Stimulated activated naive CD8-positive, alpha-beta T cell treated with anti-CD3 and anti-CD28 coated beads, Interleukin-15, amount 100 ng/mL, for 72 hours (primary cell): ENCODE measurements around the gene TAF3.

Source experiments
- ATAC-seq: fragments of 150-1000 bp; cut with Tn5 transposase; 2 replicates; pipeline ENCODE4 v1.10.0; 2021; ENCODE audit warnings: mild to moderate bottlenecking, moderate library complexity
- DNase-seq, 2 donors: peaks; one replicate each; pipeline ENCODE4 v3.0.0; 2021 to 2022
- H3K27ac Mint-ChIP-seq, 2 donors: one replicate each; pipeline ENCODE4 v1.8.0; 2022; ENCODE audit warnings: mild to moderate bottlenecking in 2 of 2, mixed read lengths in 2 of 2, moderate library complexity in 2 of 2
- H3K27me3 Mint-ChIP-seq: one replicate; pipeline ENCODE4 v1.8.0; 2022; ENCODE audit warnings: mixed read lengths
- H3K4me1 Mint-ChIP-seq: one replicate; pipeline ENCODE4 v1.8.0; 2022; ENCODE audit warnings: mild to moderate bottlenecking, mixed read lengths
- H3K4me3 Mint-ChIP-seq, 2 donors: one replicate each; pipeline ENCODE4 v1.8.0; 2022; ENCODE audit warnings: mild to moderate bottlenecking in 2 of 2, mixed read lengths in 2 of 2, moderate library complexity in 1 of 2
- H3K9me3 Mint-ChIP-seq, 2 donors: one replicate each; pipeline ENCODE4 v1.8.0; 2022; ENCODE audit warnings: mixed read lengths in 2 of 2

The TAF3 gene

DNA sequence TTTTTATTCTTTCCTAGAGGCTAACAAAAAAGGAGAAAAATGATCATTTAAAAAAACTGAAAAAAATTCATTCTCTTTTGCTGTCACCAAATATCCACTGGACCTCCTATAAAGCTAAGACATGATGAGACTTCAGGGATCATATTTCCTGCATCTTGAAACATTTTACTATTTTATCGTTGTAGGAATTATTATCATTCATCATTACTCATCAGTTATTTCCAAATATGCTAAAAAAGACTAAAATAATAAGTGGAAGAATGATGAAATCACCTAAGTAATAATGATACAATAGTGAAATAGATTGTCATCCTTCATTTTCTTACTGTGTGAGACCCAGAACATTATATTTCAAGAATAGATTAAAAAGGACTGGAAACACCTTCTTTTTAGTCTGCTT, 28.3 kb downstream of the TAF3 start:
- Mint-ChIP-seq H3K9me3 (no peaks in the 10 kb centered on the region), H3K4me3 (no peak overlapping the region)
- no peak for ATAC-seq

DNA sequence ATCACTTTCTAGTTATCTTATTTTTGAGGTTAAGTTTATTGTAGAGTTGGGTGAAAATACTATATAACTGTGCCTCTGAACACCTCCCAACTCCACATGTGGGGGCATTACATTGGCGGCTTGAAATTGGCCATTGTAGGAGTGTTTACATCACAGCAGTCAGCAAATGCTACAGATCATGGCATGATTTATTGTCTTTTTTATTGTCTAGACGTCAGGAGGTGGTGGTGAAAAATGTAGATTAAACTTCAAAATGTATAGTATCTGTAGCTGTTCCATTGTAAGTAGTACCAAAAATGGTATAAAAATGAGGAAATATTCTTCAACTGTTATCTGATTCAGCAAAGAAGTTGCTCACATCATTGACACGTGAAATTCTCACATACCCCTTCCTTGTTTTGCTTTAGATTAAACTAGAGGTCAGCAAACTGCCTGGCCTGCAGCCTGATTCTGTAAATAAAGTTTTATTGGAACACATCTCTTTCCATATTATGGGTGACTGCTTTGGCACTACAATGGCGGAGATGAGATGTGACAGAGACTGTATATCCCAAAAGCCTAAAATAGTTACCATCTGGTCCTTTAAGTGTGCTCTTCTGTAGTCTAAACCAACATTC, 35.0 kb downstream of the TAF3 start:
- H3K4me1 Mint-ChIP-seq, result peaks cover 31% of the 10 kb centered on the region
- ATAC-seq (no peak), DNase-seq (no peak)
- H3K27me3 Mint-ChIP-seq, result no peaks in the 10 kb centered on the region
- H3K9me3 Mint-ChIP-seq, result no peaks in the 10 kb centered on the region
- no peak overlapping the region for H3K4me3 Mint-ChIP-seq
- peak overlapping the region in 1 of 2 donors; percentile 67 for H3K27ac Mint-ChIP-seq

More for the DNA sequence above, 28.3 kb downstream of the TAF3 start:
- no peaks in the 10 kb centered on the region for H3K27me3 Mint-ChIP-seq
- no peak for DNase-seq
- peaks cover 14% of the 10 kb centered on the region for H3K4me1 Mint-ChIP-seq
- H3K27ac Mint-ChIP-seq, result no peak overlapping the region

DNA sequence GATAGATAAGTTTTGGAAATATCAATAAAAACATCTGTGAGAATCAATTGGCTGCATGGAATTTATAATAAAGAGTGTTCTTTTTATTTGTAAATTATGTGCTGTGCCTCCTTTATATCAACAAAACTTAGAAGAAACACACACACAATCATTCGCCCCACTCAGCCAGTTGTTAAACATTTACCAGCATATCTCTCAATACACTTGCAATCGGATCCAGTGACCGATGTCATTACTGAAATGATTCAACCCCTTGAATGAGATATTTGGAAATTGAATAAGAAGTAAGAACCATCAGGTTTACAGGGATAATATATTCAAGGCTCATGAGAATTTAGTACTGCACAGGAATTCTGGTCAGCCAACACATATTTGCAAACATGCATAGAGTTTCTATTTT, 35.6 kb downstream of the TAF3 start:
- Mint-ChIP-seq H3K27ac (no peak overlapping the region), H3K4me1 (peaks cover 28% of the 10 kb centered on the region), H3K27me3 (no peaks in the 10 kb centered on the region), H3K9me3 (no peaks in the 10 kb centered on the region), H3K4me3 (no peak overlapping the region)
- ATAC-seq (no peak), DNase-seq (no peak)

DNA sequence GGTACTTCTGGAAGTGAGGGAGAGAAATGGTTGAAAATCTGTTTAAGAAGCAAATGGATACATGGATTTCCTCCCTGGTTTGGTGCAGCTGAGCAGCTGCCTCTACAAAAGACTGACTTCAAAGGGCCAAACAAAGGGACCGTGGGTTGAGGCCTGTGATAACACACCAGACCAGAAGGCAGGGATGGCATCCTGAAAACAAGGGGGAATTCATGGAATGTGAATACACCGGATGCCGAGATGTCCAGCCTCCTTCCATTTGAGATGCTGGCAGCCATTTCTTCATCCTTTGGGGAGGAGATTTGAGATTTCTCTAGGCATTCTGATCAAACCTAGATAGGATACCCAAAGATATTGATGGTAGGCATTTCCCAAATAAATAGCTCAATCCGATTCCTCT, 36.9 kb downstream of the TAF3 start:
- Mint-ChIP-seq H3K27me3 (no peaks in the 10 kb centered on the region), H3K4me1 (peaks cover 28% of the 10 kb centered on the region), H3K27ac (peak overlapping the region in 1 of 2 donors; percentile 76), H3K4me3 (no peak overlapping the region), H3K9me3 (peaks cover 0 to 5% of the 10 kb centered on the region in 2 donors)
- no peak for ATAC-seq
- no peak for DNase-seq

DNA sequence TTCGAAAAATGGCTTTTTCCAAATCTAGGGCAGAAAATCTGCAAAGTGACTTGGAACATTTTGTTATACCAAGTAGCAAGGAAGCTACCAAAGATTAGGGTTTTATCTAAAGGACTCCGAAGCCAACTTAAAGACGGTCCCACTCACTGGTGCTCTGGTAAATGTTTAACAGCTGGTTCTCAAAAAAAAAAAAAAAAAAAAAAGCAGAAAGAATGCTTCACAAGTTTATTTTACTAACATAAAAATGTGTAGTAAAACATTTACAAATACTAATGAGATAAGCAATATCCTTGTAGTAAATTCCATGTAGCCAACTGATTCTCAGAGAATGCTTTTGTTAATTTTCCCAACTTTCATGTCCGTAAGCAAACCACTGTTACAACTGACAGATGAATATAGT, 38.4 kb downstream of the TAF3 start:
- peaks cover 28% of the 10 kb centered on the region for H3K4me1 Mint-ChIP-seq
- H3K27ac Mint-ChIP-seq, result no peak overlapping the region
- peaks cover 3 to 10% of the 10 kb centered on the region in 2 donors for H3K9me3 Mint-ChIP-seq
- H3K27me3 Mint-ChIP-seq, result no peaks in the 10 kb centered on the region
- ATAC-seq, result no peak
- DNase-seq, result no peak
- H3K4me3 Mint-ChIP-seq, result no peak overlapping the region

DNA sequence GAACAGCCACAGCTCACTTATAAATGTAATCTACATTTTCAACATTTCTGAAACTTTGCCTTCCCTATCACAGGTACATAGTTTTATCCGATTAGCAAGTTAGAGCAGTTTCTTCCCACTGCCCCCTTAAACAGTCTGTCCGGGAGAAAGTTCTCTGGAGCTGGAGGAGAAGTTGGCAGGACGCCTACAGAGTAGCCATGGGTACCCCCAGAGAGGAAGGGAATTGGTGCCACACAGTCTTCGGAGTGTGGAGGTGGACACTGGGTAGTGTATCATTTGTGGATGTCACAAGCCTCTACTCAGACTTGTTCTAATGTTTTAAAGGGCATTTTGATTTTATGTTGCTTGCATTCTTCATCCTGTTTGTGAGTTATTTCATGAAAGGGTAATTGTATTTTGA, 39.0 kb downstream of the TAF3 start:
- Mint-ChIP-seq H3K27ac (no peak overlapping the region), H3K4me1 (peaks cover 28% of the 10 kb centered on the region), H3K9me3 (peaks cover 9 to 16% of the 10 kb centered on the region in 2 donors), H3K4me3 (no peak overlapping the region), H3K27me3 (no peaks in the 10 kb centered on the region)
- ATAC-seq (no peak), DNase-seq (no peak)

DNA sequence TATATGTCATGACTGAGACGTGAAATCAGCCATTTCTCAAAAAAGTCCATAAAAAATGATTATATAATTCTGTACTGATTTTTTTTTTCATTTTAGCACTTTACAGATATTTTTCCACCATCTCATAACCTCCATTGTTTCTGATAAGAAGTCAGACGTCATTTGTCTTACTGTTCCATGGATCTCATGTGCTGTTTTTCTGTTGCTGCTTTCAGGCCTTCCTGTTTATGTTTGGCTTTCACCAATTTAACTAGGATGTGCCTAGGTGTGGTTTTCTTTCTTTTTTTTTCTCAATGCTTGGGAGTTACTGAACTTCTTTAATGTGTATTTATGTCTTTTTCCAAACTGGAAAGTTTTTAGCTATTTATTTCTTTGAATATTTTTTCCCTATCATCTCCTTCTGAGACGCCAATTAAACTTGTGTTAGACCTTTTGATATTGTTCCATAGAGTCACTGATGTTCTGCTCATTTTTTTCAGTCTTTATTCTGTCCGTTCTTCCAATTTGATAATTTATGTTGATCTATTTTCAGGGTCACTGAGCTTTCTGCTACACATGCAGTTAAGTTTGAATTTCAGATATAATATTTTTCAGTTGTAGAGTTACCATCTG, 43.3 kb downstream of the TAF3 start:
- Mint-ChIP-seq H3K27ac (no peak overlapping the region), H3K27me3 (no peaks in the 10 kb centered on the region), H3K4me1 (peaks cover 27% of the 10 kb centered on the region), H3K4me3 (no peak overlapping the region), H3K9me3 (peaks cover 18 to 22% of the 10 kb centered on the region in 2 donors)
- no peak for DNase-seq
- ATAC-seq, result no peak

DNA sequence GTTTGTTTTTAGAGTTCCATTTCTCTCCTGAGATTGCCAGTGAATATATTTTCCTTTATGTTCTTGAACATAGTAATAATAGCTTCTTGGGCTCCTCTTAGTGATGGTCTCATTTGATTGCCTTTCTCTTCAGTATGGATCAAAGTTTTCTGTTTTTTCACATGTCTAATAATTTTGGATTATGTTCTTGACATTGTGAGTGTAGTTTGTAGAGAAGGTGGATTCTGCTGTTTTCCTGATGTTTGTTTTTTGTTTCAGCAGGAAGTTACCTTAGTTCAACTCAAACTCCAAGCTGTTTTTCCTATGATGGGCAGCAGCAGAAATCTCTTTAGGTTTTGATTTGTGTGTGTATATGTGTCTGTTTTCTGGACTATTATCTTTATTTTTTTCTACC, 43.8 kb downstream of the TAF3 start:
- H3K9me3 Mint-ChIP-seq, result peaks cover 18 to 22% of the 10 kb centered on the region in 2 donors
- no peak for ATAC-seq
- H3K4me1 Mint-ChIP-seq, result peaks cover 24% of the 10 kb centered on the region
- DNase-seq, result no peak
- no peaks in the 10 kb centered on the region for H3K27me3 Mint-ChIP-seq
- H3K27ac Mint-ChIP-seq, result no peak overlapping the region
- no peak overlapping the region for H3K4me3 Mint-ChIP-seq

DNA sequence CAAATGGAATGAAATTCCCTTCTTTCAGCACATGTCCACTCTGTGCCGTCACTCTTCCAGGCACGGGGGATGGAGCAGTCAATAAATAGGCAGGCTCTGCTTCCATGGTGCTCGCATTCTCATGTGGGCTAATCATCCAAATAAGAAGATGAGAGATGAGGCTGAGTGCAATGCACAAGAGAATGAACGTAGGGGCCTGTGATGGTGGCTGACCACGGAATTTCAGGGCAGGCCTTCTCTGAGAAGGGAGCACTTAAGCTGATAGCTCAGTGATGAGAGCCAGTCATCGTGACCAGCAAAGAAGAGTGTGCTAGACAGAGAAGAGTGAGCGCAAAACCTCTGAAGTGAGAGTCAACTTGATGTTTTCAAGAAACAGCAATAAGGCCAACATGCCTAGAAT, 47.9 kb downstream of the TAF3 start:
- H3K27me3 Mint-ChIP-seq, result no peaks in the 10 kb centered on the region
- H3K4me3 Mint-ChIP-seq, result no peak overlapping the region
- H3K9me3 Mint-ChIP-seq, result peaks cover 17 to 18% of the 10 kb centered on the region in 2 donors
- H3K27ac Mint-ChIP-seq, result no peak overlapping the region
- DNase-seq (no peak), ATAC-seq (no peak)
- H3K4me1 Mint-ChIP-seq, result peaks cover 31% of the 10 kb centered on the region

DNA sequence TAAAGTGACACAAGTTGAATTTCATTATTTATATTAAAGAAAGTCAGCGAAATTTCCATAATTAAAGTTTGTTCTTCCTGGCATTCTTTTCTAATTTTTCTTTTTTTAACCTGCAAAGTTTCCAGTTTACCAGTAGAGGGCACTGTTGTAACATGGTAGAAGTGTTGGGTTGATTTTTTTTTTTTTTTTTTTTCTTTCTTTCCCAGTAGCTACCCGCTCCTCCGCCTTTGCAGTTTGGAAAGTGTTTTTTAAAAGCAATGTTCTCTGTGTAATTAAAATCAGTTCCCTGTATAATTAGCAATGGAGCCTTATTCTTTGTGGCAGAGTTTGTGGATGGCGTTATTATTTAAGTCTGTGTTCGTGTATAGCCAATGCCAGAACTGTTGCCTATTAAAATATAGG, 53.7 kb downstream of the TAF3 start:
- Mint-ChIP-seq H3K27ac (no peak overlapping the region), H3K4me3 (peak overlapping the region; percentile 81 to 84), H3K4me1 (peaks cover 25% of the 10 kb centered on the region), H3K27me3 (no peaks in the 10 kb centered on the region), H3K9me3 (no peaks in the 10 kb centered on the region)
- DNase-seq (peak in 1 of 2 donors; percentile 6), ATAC-seq (no peak)

DNA sequence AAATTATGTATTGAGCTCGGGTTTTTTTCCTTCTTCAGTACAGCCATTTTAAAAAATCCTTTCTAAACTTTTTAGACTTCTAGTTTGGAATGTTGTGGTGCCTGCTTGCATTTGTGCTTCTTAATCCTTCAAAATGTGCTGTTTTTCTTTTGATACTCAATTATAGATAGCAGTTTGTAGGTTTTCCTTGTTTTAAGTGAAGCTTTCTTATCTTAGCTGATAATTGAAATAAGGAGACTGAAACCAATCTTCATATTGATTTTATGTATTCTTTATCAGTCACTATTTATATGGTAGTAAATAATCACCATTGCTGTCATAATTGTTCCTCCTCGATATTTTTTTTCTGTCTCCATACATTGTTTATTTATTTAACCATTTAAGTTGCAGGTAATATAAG, 56.6 kb downstream of the TAF3 start:
- Mint-ChIP-seq H3K9me3 (no peaks in the 10 kb centered on the region), H3K27me3 (no peaks in the 10 kb centered on the region), H3K4me1 (peaks cover 11% of the 10 kb centered on the region), H3K27ac (no peak overlapping the region), H3K4me3 (no peak overlapping the region)
- no peak for DNase-seq
- ATAC-seq, result no peak

DNA sequence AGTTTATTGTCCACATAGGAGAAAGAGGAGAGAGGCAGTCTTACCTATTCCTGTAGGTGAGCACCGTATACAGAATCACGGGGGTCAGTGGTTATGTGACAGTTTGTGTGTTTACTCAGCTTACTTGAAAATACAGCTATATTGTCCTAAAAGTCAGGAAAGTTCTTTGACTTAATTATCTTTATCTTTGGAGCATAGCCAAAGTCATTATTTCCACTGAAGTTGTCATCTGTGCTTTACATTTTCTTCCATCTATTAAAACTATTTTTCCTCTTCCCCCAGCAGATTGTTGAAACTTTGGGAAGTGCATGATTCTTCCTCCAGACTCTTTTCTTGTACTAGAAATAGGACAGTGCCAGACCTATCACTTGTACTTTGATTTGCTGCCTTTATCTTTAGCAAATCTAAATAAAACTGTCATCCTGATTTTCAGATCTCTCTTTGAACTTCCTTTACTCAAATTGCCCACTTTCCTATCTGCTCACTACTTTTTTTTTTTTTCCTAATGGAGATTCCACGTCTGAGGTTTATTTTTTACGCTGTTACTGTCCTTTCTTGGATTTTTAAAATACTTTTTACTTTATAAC, 58.3 kb downstream of the TAF3 start:
- Mint-ChIP-seq H3K27ac (no peak overlapping the region), H3K4me3 (no peak overlapping the region), H3K9me3 (no peaks in the 10 kb centered on the region), H3K4me1 (peaks cover 26% of the 10 kb centered on the region), H3K27me3 (no peaks in the 10 kb centered on the region)
- ATAC-seq (no peak), DNase-seq (no peak)

DNA sequence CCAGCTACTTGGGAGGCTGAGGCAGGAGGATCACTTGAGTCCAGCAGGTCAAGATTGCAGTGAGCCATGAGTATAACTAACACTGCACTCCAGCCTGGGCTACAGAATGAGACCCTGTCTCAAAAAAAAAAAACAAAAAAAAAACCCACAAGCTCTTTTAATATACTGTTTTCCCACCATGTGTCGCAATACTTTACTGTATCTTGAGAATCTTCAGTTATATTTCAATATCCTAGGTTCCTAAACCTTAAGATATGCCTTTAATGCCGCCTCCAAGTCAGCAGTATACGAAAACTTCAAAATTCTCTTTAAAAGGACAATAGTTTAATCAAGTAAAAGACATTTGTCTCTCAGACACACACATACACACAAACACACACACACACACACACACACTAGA, 62.8 kb downstream of the TAF3 start:
- Mint-ChIP-seq H3K4me1 (peaks cover 40% of the 10 kb centered on the region), H3K4me3 (no peak overlapping the region), H3K27me3 (no peaks in the 10 kb centered on the region), H3K9me3 (no peaks in the 10 kb centered on the region), H3K27ac (no peak overlapping the region)
- ATAC-seq (no peak), DNase-seq (no peak)

DNA sequence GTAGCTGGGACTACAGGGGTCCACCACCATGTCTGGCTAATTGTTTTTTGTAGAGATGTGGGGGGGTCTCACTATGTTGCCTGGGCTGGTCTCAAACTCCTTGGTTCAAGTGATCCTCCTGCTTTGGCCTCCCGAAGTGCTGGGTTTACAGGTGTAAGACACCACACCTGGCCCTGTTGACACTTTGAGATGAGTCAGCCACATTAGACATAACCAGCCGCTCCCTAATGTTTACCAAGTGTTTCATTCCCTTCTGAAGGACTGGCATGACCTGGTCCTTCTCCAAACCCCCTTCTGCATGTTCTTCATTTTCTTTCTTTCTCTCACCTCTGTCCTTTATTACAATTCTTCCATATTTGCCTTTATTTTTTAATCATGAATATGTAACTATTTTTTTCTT, 67.8 kb downstream of the TAF3 start:
- no peaks in the 10 kb centered on the region for H3K9me3 Mint-ChIP-seq
- DNase-seq (no peak), ATAC-seq (no peak)
- no peaks in the 10 kb centered on the region for H3K27me3 Mint-ChIP-seq
- H3K27ac Mint-ChIP-seq, result no peak overlapping the region
- H3K4me1 Mint-ChIP-seq, result peaks cover 44% of the 10 kb centered on the region
- H3K4me3 Mint-ChIP-seq, result no peak overlapping the region

DNA sequence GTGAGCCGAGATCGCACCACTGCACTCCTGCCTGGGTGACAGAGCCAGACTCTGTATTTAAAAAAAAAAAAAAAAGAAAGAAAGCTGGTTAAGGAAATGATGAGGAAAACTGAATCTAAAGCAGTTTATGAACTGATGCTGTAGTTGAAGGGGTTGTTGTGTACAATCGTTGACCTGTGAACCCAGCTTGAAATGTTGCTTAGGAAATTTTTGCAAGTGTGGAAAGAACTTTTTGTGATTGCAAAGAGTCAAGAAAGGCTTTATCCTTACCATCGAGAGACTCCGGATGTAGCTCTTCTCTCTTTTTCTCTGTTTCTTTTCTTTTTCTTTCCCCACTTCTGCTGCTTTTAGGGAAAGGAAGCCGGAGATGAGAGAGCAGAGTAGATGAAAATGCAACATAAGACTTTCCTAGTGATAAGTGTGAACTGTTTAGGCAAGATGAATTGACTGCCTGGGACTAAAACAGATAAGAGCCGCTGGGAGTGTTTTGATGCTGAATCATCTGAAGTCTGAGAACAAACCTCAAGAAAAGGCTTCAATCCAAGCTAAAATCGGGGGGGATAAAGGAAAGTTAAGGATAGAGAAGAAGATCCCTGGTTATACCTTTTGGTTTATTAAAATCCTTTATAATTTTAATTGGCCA, 69.0 kb downstream of the TAF3 start:
- Mint-ChIP-seq H3K4me3 (no peak overlapping the region), H3K4me1 (peaks cover 31% of the 10 kb centered on the region), H3K27me3 (no peaks in the 10 kb centered on the region), H3K27ac (no peak overlapping the region), H3K9me3 (no peaks in the 10 kb centered on the region)
- ATAC-seq (no peak), DNase-seq (no peak)

DNA sequence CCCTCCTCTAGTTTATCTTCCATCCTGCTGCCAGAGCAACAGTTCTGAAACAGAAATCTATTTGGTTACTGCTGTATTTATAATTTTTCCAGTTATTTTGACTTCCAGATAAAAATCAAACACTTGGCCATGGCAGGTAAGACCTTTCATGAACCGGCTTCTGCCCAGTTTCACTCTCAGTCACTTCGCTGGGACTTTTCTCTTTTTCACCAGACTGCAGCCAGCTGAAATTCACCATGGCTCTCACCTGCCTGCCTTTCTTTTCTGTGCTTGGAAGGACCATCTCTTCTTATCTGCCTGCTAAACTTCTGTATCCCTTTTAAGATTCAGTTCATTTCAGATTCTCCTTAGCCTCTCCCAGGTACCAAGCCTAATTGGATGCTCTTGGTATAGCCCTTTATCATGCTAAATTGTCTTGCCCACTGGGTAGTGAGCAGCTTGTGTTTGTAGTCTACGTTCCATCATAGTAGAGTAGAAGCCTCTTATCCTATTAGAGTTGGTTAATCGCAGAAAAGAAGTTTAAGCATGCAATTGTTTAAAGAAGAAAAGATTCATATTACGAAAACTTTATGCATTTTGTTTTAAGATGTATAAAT, 71.7 kb downstream of the TAF3 start:
- H3K4me3 Mint-ChIP-seq, result no peak overlapping the region
- no peaks in the 10 kb centered on the region for H3K27me3 Mint-ChIP-seq
- peak overlapping the region in 1 of 2 donors; percentile 72 for H3K27ac Mint-ChIP-seq
- H3K9me3 Mint-ChIP-seq, result no peaks in the 10 kb centered on the region
- ATAC-seq (no peak), DNase-seq (no peak)
- H3K4me1 Mint-ChIP-seq, result peaks cover 37% of the 10 kb centered on the region
